ENCODE data around the gene ARMC2.

GRCh38 chr6:108835218-108835850 is 12.9 kb upstream of the ARMC2 start:
- peak; percentile 71 for TF ChIP-seq CTCF (IDR thresholded peaks at IDR 0.05)
- TF ChIP-seq KDM5A (IDR thresholded peaks at IDR 0.05) = no peak
